T-cell (primary cell): ENCODE data around the gene ENOPH1. TPM values are rescaled to one million over a fixed set of nuclear protein-coding genes. Genes with fewer than 3 reads are reported as not detected.

Experiments
- ATAC-seq, 4 experiments: fragments of 200-7000 bp in 3 of 4; fragments of 150-1000 bp in 1 of 4; cut with Tn5 transposase; replicated peaks in 1 of 4; 1 replicate in 3 of 4; 2 replicates in 1 of 4; pipeline ENCODE4 v1.10.0; 2021; ENCODE audit warnings: moderate library complexity in 3 of 4, mild to moderate bottlenecking in 2 of 4, moderate number of reproducible peaks in 1 of 4
- CTCF ChIA-PET, 2 donors: fragments of 300-600 bp; sonication (Branson Sonifier 250); formaldehyde crosslinking; loops; one replicate each; lab custom pipeline; 2022; ENCODE audit warnings: antibody characterized with exemption in 2 of 2; lab: Charles Lee
- POLR2A ChIA-PET, 2 donors: fragments of 300-600 bp; sonication (Branson Sonifier 250); formaldehyde crosslinking; loops; one replicate each; lab custom pipeline; 2022; ENCODE audit warnings: antibody characterized with exemption in 2 of 2; lab: Charles Lee
- DNase-seq, 35 experiments: peaks; one replicate each; pipeline versions ENCODE4 v3.0.0 to v3.0.0-alpha.2; 2013 to 2023
- H3K27ac ChIP-seq: one replicate; pipeline ENCODE4 v1.5.1; 2013; ENCODE audit warnings: low read length
- H3K27me3 ChIP-seq, 2 experiments: replicated peaks in 1 of 2; 1 replicate in 1 of 2; 2 replicates in 1 of 2; pipeline versions ENCODE4 v1.6.1 to v1.7.0; 2013; ENCODE audit warnings: low read length in 1 of 2, mixed read lengths in 1 of 2; ENCODE audit not compliant: control insufficient read depth in 2 of 2, insufficient read depth in 2 of 2; ENCODE audit errors: extremely low read depth in 1 of 2
- H3K36me3 ChIP-seq, 2 donors: 1 replicate in 1 of 2; 2 replicates in 1 of 2; pipeline versions ENCODE4 v1.6.1 to v1.7.0; 2013; ENCODE audit warnings: low read length in 1 of 2; ENCODE audit not compliant: control insufficient read depth in 2 of 2, insufficient read depth in 1 of 2; ENCODE audit errors: extremely low read depth in 1 of 2
- H3K4me1 ChIP-seq, 2 experiments: 1 replicate in 1 of 2; 2 replicates in 1 of 2; pipeline versions ENCODE4 v1.6.1 to v1.7.0; 2013; ENCODE audit warnings: low read length in 2 of 2, mixed read lengths in 1 of 2; ENCODE audit not compliant: insufficient read depth in 2 of 2, control insufficient read depth in 1 of 2; ENCODE audit errors: extremely low read depth in 1 of 2
- H3K4me3 ChIP-seq, 2 donors: 1 replicate in 1 of 2; 2 replicates in 1 of 2; pipeline versions ENCODE4 v1.5.1 to v1.7.0; 2013; ENCODE audit warnings: mild to moderate bottlenecking in 2 of 2, low read length in 1 of 2, moderate library complexity in 1 of 2; ENCODE audit not compliant: control insufficient read depth in 1 of 2; ENCODE audit errors: extremely low read depth in 1 of 2
- H3K9me3 ChIP-seq: 2 replicates; pipeline ENCODE4 v1.7.0; 2013
- H3K27ac Mint-ChIP-seq, 2 donors: one replicate each; pipeline ENCODE4 v1.8.0; 2020 to 2021; ENCODE audit warnings: mild to moderate bottlenecking in 2 of 2, mixed read lengths in 2 of 2
- H3K27me3 Mint-ChIP-seq, 2 donors: one replicate each; pipeline ENCODE4 v1.8.0; 2021 to 2022; ENCODE audit warnings: mixed read lengths in 2 of 2
- H3K36me3 Mint-ChIP-seq: one replicate; pipeline ENCODE4 v1.8.0; 2021; ENCODE audit warnings: mixed read lengths
- H3K4me1 Mint-ChIP-seq, 3 donors: one replicate each; pipeline ENCODE4 v1.8.0; 2020 to 2022; ENCODE audit warnings: mixed read lengths in 3 of 3, mild to moderate bottlenecking in 1 of 3
- H3K4me3 Mint-ChIP-seq, 3 donors: one replicate each; pipeline ENCODE4 v1.8.0; 2020 to 2022; ENCODE audit warnings: mild to moderate bottlenecking in 3 of 3, mixed read lengths in 3 of 3, moderate library complexity in 3 of 3
- H3K9me3 Mint-ChIP-seq, 3 donors: one replicate each; pipeline ENCODE4 v1.8.0; 2020 to 2022; ENCODE audit warnings: mixed read lengths in 3 of 3
- WGBS: methylation state at CpG from one replicate; pipeline ENCODE4 v1.1.5; 2013; ENCODE audit warnings: missing lambda C conversion rate; ENCODE audit not compliant: insufficient coverage; 5-methylcytosine and 5-hydroxymethylcytosine counted together
- total RNA-seq, 35 experiments: library from RNA in 6 of 35; stranded (reverse) in 6 of 35; fragments of 120-200 nt in 1 of 35; gene quantifications; one replicate each; pipeline versions ENCODE4 v1.2.1 to v1.2.4 and lab custom pipeline; 2013 to 2026

ENOPH1 gene
- total RNA-seq, 5 donors from 2014 or later (not counting 1 experiment from before 2014, with no cell fraction given), result 21.8 to 29.4 (median 25.9) TPM

GRCh38 chr4:82428969-82429727 is 1.2 kb upstream of the ENOPH1 start:
- POLR2A ChIA-PET, result interaction anchor here (0.5 to 1.8 kb wide), 13 partner anchors 9 to 827 kb away, joined by 3 to 22 read pairs (median 5); partner anchors contain the start of gene HNRNPD (in 1 of the 2)
- H3K4me1 ChIP-seq, result peaks cover 23 to 31% of the 10 kb centered on the region in 2 experiments

DNA sequence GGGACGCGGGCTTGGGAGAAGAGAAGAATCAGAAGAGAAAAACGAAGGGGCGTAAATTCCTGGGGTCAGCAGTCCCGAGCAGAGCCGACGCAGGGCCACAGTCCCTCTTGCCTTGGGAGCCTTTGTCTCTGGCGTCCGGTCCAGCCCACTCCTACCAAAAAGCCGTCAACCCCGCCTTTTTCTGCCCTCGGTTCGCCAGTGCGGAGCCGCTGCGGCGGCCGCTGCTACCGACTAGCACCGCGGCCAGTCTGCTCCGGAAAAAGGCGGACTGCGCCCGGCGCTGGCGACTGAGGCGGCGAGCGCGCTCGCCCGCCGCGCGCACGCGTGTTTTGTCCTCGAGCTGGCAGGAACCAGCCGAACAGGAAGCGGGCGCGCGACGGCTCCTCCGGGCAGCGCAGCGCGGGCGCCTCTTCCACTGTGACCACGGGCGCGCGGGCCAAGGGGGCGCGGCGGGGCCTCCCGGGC is 630 bp upstream of the ENOPH1 start:
- H3K9me3 Mint-ChIP-seq, result no peaks in the 10 kb centered on the region
- H3K27me3 ChIP-seq, result no peaks in the 10 kb centered on the region
- ChIA-PET CTCF (interaction anchor here in 1 of 2 donors (0.6 to 2.0 kb wide), 16 partner anchors 20 to 1056 kb away, joined by 3 to 19 read pairs (median 5); partner anchors contain the start of genes COPS4, COQ2, HNRNPD and LIN54), POLR2A (interaction anchor here (0.6 to 1.8 kb wide), 9 partner anchors 15 to 827 kb away, joined by 3 to 22 read pairs (median 5); partner anchors contain the start of gene HNRNPD (in 1 of the 2))
- H3K4me3 Mint-ChIP-seq, result peak overlapping the region; percentile 98 to 99 (median 99)
- peak overlapping the region; percentile 92 to 99 for H3K4me3 ChIP-seq
- H3K27ac ChIP-seq, result peak overlapping the region; percentile 100
- H3K9me3 ChIP-seq, result no peaks in the 10 kb centered on the region
- H3K27me3 Mint-ChIP-seq, result no peaks in the 10 kb centered on the region
- H3K36me3 ChIP-seq, result peaks cover 0 to 28% of the 10 kb centered on the region in 2 donors
- H3K27ac Mint-ChIP-seq, result peak overlapping the region; percentile 97 to 98
- peaks cover 47% of the 10 kb centered on the region for H3K36me3 Mint-ChIP-seq
- peaks cover 23 to 31% of the 10 kb centered on the region in 2 experiments for H3K4me1 ChIP-seq
- ATAC-seq, result peak in 3 of 4 experiments; percentile 48 to 56 (median 54)
- H3K4me1 Mint-ChIP-seq, result peaks cover 65 to 71% (median 70%) of the 10 kb centered on the region in 3 donors
- peak in 27 of 35 experiments; percentile 64 to 87 (median 77) for DNase-seq
- WGBS, result under 1% methylated on average over 58 of the region's 58 CpGs

More at GRCh38 chr4:82428969-82429727, 1.2 kb upstream of the ENOPH1 start:
- Mint-ChIP-seq H3K4me3 (peak overlapping the region; percentile 98 to 99 (median 99)), H3K27me3 (no peaks in the 10 kb centered on the region), H3K27ac (peak overlapping the region; percentile 97 to 98), H3K36me3 (peaks cover 52% of the 10 kb centered on the region), H3K9me3 (no peaks in the 10 kb centered on the region), H3K4me1 (peaks cover 63 to 74% (median 70%) of the 10 kb centered on the region in 3 donors)
- peak; percentile 82 to 98 (median 90) for DNase-seq
- H3K4me3 ChIP-seq, result peak overlapping the region; percentile 92 to 99
- H3K27me3 ChIP-seq, result no peaks in the 10 kb centered on the region
- CTCF ChIA-PET, result interaction anchor here (0.6 to 2.0 kb wide), 23 partner anchors 9 to 1056 kb away, joined by 3 to 19 read pairs (median 5); partner anchors contain the start of genes COPS4 (in 1 of the 2), COQ2 (in 1 of the 2), HNRNPD (in 1 of the 2) and LIN54 (in 1 of the 2)
- peaks cover 0 to 34% of the 10 kb centered on the region in 2 donors for H3K36me3 ChIP-seq
- WGBS, result under 1% methylated on average over 66 of the region's 83 CpGs
- peak; percentile 56 to 74 (median 64) for ATAC-seq
- H3K27ac ChIP-seq, result peak overlapping the region; percentile 100
- no peaks in the 10 kb centered on the region for H3K9me3 ChIP-seq

- Mint-ChIP-seq H3K27me3 (no peaks in the 10 kb centered on the region), H3K27ac (peak overlapping the region; percentile 84 to 97), H3K4me3 (peak overlapping the region; percentile 98 to 99 (median 99)), H3K9me3 (no peaks in the 10 kb centered on the region), H3K36me3 (peaks cover 36% of the 10 kb centered on the region), H3K4me1 (peaks cover 58 to 70% (median 69%) of the 10 kb centered on the region in 3 donors)
- H3K4me1 ChIP-seq, result peaks cover 23 to 36% of the 10 kb centered on the region in 2 experiments
- WGBS, result 2% methylated on average over 22 of the region's 33 CpGs
- DNase-seq (peak in 34 of 35 experiments; percentile 8 to 62 (median 44)), ATAC-seq (no peak)
- no peaks in the 10 kb centered on the region for H3K9me3 ChIP-seq
- H3K4me3 ChIP-seq, result peak overlapping the region; percentile 92 to 99
- peaks cover 0 to 27% of the 10 kb centered on the region in 2 donors for H3K36me3 ChIP-seq
- H3K27me3 ChIP-seq, result no peaks in the 10 kb centered on the region
- CTCF ChIA-PET, result interaction anchor here in 1 of 2 donors (0.6 to 0.9 kb wide), 4 partner anchors 31 to 446 kb away, joined by 3 to 4 read pairs (median 3); partner anchors contain the start of gene HNRNPD
- H3K27ac ChIP-seq, result peak overlapping the region; percentile 86
- POLR2A ChIA-PET, result interaction anchor here (0.6 to 1.8 kb wide), 5 partner anchors 9 to 77 kb away, joined by 3 to 9 read pairs (median 4); no protein-coding TSS in a partner anchor
Observed at GRCh38 chr4:82430964-82431745, 765 bp downstream of the ENOPH1 start.

DNA sequence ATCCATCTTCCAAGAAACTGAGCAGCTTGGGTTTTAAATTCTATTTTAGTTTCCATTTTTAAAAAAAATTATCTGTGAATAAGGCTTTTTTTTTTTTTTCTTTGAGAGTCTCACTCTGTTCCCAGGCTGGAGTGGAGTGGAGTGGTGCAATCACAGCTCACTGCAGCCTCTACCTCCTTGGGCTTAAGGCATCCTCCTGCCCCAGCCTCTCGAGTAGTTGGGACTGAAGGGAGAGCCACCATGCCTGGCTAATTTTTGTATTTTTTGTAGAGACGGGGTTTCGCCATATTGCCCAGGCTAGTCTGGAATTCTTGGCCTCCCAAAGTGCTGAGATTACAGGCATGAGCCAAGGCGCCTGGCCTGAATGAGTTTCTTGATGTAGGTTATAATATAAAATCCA is 1.4 kb downstream of the ENOPH1 start:
- H3K36me3 ChIP-seq, result peaks cover 0 to 21% of the 10 kb centered on the region in 2 donors
- peaks cover 18 to 40% of the 10 kb centered on the region in 2 experiments for H3K4me1 ChIP-seq
- no peaks in the 10 kb centered on the region for H3K27me3 ChIP-seq
- Mint-ChIP-seq H3K9me3 (no peaks in the 10 kb centered on the region), H3K36me3 (peaks cover 30% of the 10 kb centered on the region), H3K27ac (no peak overlapping the region), H3K4me3 (peak overlapping the region; percentile 28 to 99 (median 98)), H3K27me3 (no peaks in the 10 kb centered on the region), H3K4me1 (peaks cover 58 to 70% (median 68%) of the 10 kb centered on the region in 3 donors)
- ATAC-seq (no peak), DNase-seq (no peak)
- no peaks in the 10 kb centered on the region for H3K9me3 ChIP-seq
- ChIA-PET POLR2A (interaction anchor here (0.6 to 1.8 kb wide), 5 partner anchors 10 to 1043 kb away, joined by 3 to 9 read pairs (median 7); no protein-coding TSS in a partner anchor), CTCF (interaction anchor here in 1 of 2 donors (0.7 to 0.9 kb wide), 3 partner anchors 30 to 446 kb away, joined by 3 to 4 read pairs (median 3); partner anchors contain the start of gene HNRNPD)
- no CpG with 5 or more reads among the region's 4 CpGs for WGBS
- H3K4me3 ChIP-seq, result no peak overlapping the region
- H3K27ac ChIP-seq, result no peak overlapping the region

- POLR2A ChIA-PET, result no interaction called here
- H3K4me3 Mint-ChIP-seq, result peak overlapping the region in 2 of 3 donors; percentile 34 to 98
Observed at GRCh38 chr4:82432596-82432995, 2.2 kb downstream of the ENOPH1 start.

More at GRCh38 chr4:82432596-82432995, 2.2 kb downstream of the ENOPH1 start:
- DNase-seq, result no peak
- Histone ChIP-seq H3K27ac (no peak overlapping the region), H3K4me1 (peaks cover 11 to 37% of the 10 kb centered on the region in 2 experiments), H3K27me3 (no peaks in the 10 kb centered on the region), H3K4me3 (no peak overlapping the region), H3K36me3 (peaks cover 0 to 19% of the 10 kb centered on the region in 2 donors), H3K9me3 (no peaks in the 10 kb centered on the region)
- H3K36me3 Mint-ChIP-seq, result peaks cover 22% of the 10 kb centered on the region
- no peak for ATAC-seq
- CTCF ChIA-PET, result no interaction called here
- no peak overlapping the region for H3K27ac Mint-ChIP-seq
- H3K27me3 Mint-ChIP-seq, result no peaks in the 10 kb centered on the region
- no peaks in the 10 kb centered on the region for H3K9me3 Mint-ChIP-seq
- peaks cover 58 to 70% (median 68%) of the 10 kb centered on the region in 3 donors for H3K4me1 Mint-ChIP-seq
- WGBS, result 90% methylated on average over 7 of the region's 18 CpGs
